ENCODE data around the gene DEGS2.
A peak's percentile ranks its signal among the peaks of the same experiment; 100 is the strongest.

The DEGS2 gene

DNA sequence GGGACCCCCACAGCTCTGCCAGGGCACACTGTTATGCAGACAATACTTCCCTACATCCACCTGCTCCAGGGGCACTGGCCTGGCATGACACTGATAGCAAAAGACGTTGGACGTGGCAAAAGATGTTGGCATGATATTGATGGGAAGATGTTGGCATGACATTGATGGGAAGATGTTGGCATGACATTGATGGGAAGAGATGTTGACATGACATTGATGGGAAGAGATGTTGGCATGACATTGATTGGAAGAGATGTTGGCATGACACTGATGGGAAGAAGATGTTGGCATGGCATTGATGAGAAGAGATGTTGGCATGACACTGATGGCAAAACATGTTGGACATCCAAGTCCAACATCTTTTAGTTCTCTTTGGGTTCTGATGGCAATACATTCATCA, 11.4 kb upstream of the DEGS2 start:
- TF ChIP-seq ZNF768 (tag by site-specific recombination; IDR thresholded peaks at IDR 0.05), result no peak
- no peak for TF ChIP-seq ZBTB20 (tag by site-specific recombination; IDR thresholded peaks at IDR 0.05)
- no peak for TF ChIP-seq TCF7L2 (IDR thresholded peaks at IDR 0.05; ENCODE audit: borderline replicate concordance, low read depth, low read length)
- TF ChIP-seq, protein P1, sequence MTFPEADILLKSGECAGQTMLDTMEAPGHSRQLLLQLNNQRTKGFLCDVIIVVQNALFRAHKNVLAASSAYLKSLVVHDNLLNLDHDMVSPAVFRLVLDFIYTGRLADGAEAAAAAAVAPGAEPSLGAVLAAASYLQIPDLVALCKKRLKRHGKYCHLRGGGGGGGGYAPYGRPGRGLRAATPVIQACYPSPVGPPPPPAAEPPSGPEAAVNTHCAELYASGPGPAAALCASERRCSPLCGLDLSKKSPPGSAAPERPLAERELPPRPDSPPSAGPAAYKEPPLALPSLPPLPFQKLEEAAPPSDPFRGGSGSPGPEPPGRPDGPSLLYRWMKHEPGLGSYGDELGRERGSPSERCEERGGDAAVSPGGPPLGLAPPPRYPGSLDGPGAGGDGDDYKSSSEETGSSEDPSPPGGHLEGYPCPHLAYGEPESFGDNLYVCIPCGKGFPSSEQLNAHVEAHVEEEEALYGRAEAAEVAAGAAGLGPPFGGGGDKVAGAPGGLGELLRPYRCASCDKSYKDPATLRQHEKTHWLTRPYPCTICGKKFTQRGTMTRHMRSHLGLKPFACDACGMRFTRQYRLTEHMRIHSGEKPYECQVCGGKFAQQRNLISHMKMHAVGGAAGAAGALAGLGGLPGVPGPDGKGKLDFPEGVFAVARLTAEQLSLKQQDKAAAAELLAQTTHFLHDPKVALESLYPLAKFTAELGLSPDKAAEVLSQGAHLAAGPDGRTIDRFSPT (tag by site-specific recombination; IDR thresholded peaks at IDR 0.05), result 0 out of 2 replicates have a peak, but pooled peaks have one; percentile 63
- no peak for TF ChIP-seq ZNF843 (tag by site-specific recombination; IDR thresholded peaks at IDR 0.05)
- TF ChIP-seq SCRT1 (tag by site-specific recombination; IDR thresholded peaks at IDR 0.05; ENCODE audit: borderline replicate concordance), result no peak
- Histone ChIP-seq H3K4me1 (ENCODE audit: control insufficient read depth, insufficient read depth, low read length) (no peaks in the 10 kb centered on the region), H3K9me3 (ENCODE audit: control insufficient read depth, insufficient read depth, low read depth, low read length) (no peaks in the 10 kb centered on the region), H3K27ac (ENCODE audit: extremely low read depth, low read depth, low read length) (no peak overlapping the region), H3K4me3 (ENCODE audit: low read depth, low read length) (no peak overlapping the region), H3K36me3 (ENCODE audit: control insufficient read depth in 2 of 2, insufficient read depth in 1 of 2, low read length in 2 of 2) (no peaks in the 10 kb centered on the region)
- ChIA-PET CTCF (no interaction called here), POLR2A (no interaction called here)

DNA sequence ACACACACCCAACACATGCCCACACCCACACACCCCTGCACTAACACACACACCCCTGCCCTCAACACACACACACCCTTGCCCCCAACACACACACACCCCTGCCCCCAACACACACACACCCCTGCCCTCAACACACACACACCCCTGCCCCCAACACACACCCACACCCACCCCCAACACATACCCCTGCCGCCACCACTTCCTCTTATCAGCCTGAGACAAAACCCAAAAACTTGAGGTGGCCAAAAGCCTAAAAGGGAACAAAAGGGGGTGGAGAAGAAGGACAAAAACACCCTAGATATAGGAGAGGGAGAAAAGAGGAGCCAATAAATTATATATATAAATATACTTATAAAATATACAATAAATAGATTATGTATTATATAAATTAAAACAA, 9.1 kb upstream of the DEGS2 start:
- Histone ChIP-seq H3K9me3 (ENCODE audit: control insufficient read depth, insufficient read depth, low read depth, low read length) (no peaks in the 10 kb centered on the region), H3K27ac (ENCODE audit: extremely low read depth, low read depth, low read length) (no peak overlapping the region), H3K36me3 (ENCODE audit: control insufficient read depth in 2 of 2, insufficient read depth in 1 of 2, low read length in 2 of 2) (no peaks in the 10 kb centered on the region), H3K4me3 (ENCODE audit: low read depth, low read length) (no peak overlapping the region), H3K4me1 (ENCODE audit: control insufficient read depth, insufficient read depth, low read length) (no peaks in the 10 kb centered on the region)
- TF ChIP-seq ZNF791 (tag by site-specific recombination; IDR thresholded peaks at IDR 0.05) (no peak), ZNF776 (tag by site-specific recombination; IDR thresholded peaks at IDR 0.05; ENCODE audit: borderline replicate concordance) (no peak), ZNF214 (tag by site-specific recombination; IDR thresholded peaks at IDR 0.05; ENCODE audit: borderline replicate concordance) (no peak), ZNF350 (tag by site-specific recombination; IDR thresholded peaks at IDR 0.05) (no peak), EGR2 (tag by site-specific recombination; IDR thresholded peaks at IDR 0.05; ENCODE audit: low read depth) (peak; percentile 36; the same call in 1 of the 2 replicates), ZFHX2 (tag by site-specific recombination; conservative IDR thresholded peaks at IDR 0.05) (0 out of 2 replicates have a peak, but pooled peaks have one; percentile 27)
- TF ChIP-seq, protein P2, sequence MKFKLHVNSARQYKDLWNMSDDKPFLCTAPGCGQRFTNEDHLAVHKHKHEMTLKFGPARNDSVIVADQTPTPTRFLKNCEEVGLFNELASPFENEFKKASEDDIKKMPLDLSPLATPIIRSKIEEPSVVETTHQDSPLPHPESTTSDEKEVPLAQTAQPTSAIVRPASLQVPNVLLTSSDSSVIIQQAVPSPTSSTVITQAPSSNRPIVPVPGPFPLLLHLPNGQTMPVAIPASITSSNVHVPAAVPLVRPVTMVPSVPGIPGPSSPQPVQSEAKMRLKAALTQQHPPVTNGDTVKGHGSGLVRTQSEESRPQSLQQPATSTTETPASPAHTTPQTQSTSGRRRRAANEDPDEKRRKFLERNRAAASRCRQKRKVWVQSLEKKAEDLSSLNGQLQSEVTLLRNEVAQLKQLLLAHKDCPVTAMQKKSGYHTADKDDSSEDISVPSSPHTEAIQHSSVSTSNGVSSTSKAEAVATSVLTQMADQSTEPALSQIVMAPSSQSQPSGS (tag by site-specific recombination; IDR thresholded peaks at IDR 0.05; ENCODE audit: low read depth), result no peak
- ChIA-PET CTCF (interaction anchor here (0.6 to 1.1 kb wide), 2 partner anchors 148 to 480 kb away, joined by 3 read pairs; no protein-coding TSS in a partner anchor), POLR2A (no interaction called here)

DNA sequence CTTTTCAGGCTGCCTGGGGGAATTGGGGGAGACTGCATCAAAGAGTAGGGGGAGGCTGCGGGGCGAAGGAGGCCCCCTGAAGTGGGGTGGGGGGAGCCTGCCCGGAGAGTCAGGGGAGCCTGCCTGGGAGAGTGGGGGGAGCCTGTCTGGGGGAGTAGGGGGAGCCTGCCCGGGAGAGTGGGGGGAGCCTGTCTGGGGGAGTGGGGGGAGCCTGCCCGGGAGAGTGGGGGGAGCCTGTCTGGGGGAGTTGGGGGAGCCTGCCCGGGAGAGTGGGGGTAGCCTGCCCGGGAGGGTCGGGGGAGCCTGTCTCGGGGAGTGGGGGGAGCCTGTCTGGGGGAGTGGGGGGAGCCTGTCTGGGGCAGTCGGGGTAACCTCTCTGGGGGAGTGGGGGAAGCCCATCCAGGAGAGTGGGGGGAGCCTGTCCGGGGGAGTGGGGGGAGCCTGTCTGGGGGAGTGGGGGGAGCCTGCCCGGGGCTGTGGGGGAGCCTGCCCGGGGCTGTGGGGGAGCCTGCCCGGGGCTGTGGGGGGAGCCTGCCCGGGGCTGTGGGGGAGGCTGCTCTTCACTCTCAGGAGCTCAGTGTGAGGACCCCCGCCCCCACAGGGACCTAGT, 6.5 kb upstream of the DEGS2 start:
- TF ChIP-seq ZNF629 (tag by site-specific recombination; IDR thresholded peaks at IDR 0.05) (no peak), ZNF302 (tag by site-specific recombination; IDR thresholded peaks at IDR 0.05; ENCODE audit: low read depth) (no peak), GLIS2 (tag by site-specific recombination; IDR thresholded peaks at IDR 0.05) (no peak), ZNF792 (tag by site-specific recombination; IDR thresholded peaks at IDR 0.05) (no peak), ZNF184 (tag by site-specific recombination; IDR thresholded peaks at IDR 0.05) (no peak)
- TF ChIP-seq, protein P3, sequence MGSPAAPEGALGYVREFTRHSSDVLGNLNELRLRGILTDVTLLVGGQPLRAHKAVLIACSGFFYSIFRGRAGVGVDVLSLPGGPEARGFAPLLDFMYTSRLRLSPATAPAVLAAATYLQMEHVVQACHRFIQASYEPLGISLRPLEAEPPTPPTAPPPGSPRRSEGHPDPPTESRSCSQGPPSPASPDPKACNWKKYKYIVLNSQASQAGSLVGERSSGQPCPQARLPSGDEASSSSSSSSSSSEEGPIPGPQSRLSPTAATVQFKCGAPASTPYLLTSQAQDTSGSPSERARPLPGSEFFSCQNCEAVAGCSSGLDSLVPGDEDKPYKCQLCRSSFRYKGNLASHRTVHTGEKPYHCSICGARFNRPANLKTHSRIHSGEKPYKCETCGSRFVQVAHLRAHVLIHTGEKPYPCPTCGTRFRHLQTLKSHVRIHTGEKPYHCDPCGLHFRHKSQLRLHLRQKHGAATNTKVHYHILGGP (tag by site-specific recombination; IDR thresholded peaks at IDR 0.05), result no peak
- TF ChIP-seq, protein P4, sequence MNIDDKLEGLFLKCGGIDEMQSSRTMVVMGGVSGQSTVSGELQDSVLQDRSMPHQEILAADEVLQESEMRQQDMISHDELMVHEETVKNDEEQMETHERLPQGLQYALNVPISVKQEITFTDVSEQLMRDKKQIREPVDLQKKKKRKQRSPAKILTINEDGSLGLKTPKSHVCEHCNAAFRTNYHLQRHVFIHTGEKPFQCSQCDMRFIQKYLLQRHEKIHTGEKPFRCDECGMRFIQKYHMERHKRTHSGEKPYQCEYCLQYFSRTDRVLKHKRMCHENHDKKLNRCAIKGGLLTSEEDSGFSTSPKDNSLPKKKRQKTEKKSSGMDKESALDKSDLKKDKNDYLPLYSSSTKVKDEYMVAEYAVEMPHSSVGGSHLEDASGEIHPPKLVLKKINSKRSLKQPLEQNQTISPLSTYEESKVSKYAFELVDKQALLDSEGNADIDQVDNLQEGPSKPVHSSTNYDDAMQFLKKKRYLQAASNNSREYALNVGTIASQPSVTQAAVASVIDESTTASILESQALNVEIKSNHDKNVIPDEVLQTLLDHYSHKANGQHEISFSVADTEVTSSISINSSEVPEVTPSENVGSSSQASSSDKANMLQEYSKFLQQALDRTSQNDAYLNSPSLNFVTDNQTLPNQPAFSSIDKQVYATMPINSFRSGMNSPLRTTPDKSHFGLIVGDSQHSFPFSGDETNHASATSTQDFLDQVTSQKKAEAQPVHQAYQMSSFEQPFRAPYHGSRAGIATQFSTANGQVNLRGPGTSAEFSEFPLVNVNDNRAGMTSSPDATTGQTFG (tag by site-specific recombination; IDR thresholded peaks at IDR 0.05; ENCODE audit: borderline replicate concordance), result no peak
- ChIA-PET POLR2A (no interaction called here), CTCF (interaction anchor here (1.0 kb wide), 1 partner anchor 11 kb away, joined by 5 read pairs; no protein-coding TSS in a partner anchor)
- no peaks in the 10 kb centered on the region for H3K4me1 ChIP-seq (ENCODE audit: control insufficient read depth, insufficient read depth, low read length)
- no peaks in the 10 kb centered on the region for H3K9me3 ChIP-seq (ENCODE audit: control insufficient read depth, insufficient read depth, low read depth, low read length)
- H3K4me3 ChIP-seq (ENCODE audit: low read depth, low read length), result no peak overlapping the region
- H3K36me3 ChIP-seq (ENCODE audit: control insufficient read depth in 2 of 2, insufficient read depth in 1 of 2, low read length in 2 of 2), result no peaks in the 10 kb centered on the region
- no peak overlapping the region for H3K27ac ChIP-seq (ENCODE audit: extremely low read depth, low read depth, low read length)

Data from HEK293 (cell line).